Measurements from ENCODE around the gene LRRC32. TPM values are rescaled to one million over a fixed set of nuclear protein-coding genes. Genes with fewer than 3 reads are reported as not detected.

LRRC32 gene
- total RNA-seq, 1 donor from 2014 or later: 0.26 TPM

GRCh38 chr11:76685831-76686230, 15.3 kb upstream of the LRRC32 start:
- TF ChIP-seq CTCF (IDR thresholded peaks at IDR 0.05; ENCODE audit: insufficient read depth, low read length, severe bottlenecking): no peak
- DNase-seq (ENCODE audit: low read depth) (no peak), FAIRE-seq (no peak)
- H3K36me3 ChIP-seq (ENCODE audit: control insufficient read depth, insufficient read depth, low read length): no peaks in the 10 kb centered on the region
- no peak overlapping the region for H3K4me3 ChIP-seq (ENCODE audit: low read depth, low read length)
- peaks cover 3% of the 10 kb centered on the region for H3K27me3 ChIP-seq (ENCODE audit: control insufficient read depth, insufficient read depth, low read length)

- DNase-seq (ENCODE audit: low read depth) (no peak), FAIRE-seq (no peak)
- Histone ChIP-seq H3K36me3 (ENCODE audit: control insufficient read depth, insufficient read depth, low read length) (no peaks in the 10 kb centered on the region), H3K27me3 (ENCODE audit: control insufficient read depth, insufficient read depth, low read length) (peaks cover 3% of the 10 kb centered on the region), H3K4me3 (ENCODE audit: low read depth, low read length) (no peak overlapping the region)
- TF ChIP-seq CTCF (IDR thresholded peaks at IDR 0.05; ENCODE audit: insufficient read depth, low read length, severe bottlenecking): no peak
Observed at GRCh38 chr11:76685237-76685636, 14.7 kb upstream of the LRRC32 start.

- no peak for FAIRE-seq
- no peaks in the 10 kb centered on the region for H3K36me3 ChIP-seq (ENCODE audit: control insufficient read depth, insufficient read depth, low read length)
- peaks cover 3% of the 10 kb centered on the region for H3K27me3 ChIP-seq (ENCODE audit: control insufficient read depth, insufficient read depth, low read length)
- H3K4me3 ChIP-seq (ENCODE audit: low read depth, low read length): no peak overlapping the region
- TF ChIP-seq CTCF (IDR thresholded peaks at IDR 0.05; ENCODE audit: insufficient read depth, low read length, severe bottlenecking): no peak
- no peak for DNase-seq (ENCODE audit: low read depth)
Observed at GRCh38 chr11:76684516-76684915, 14.0 kb upstream of the LRRC32 start.

- DNase-seq (ENCODE audit: low read depth): no peak
- Histone ChIP-seq H3K36me3 (ENCODE audit: control insufficient read depth, insufficient read depth, low read length) (no peaks in the 10 kb centered on the region), H3K27me3 (ENCODE audit: control insufficient read depth, insufficient read depth, low read length) (peaks cover 3% of the 10 kb centered on the region), H3K4me3 (ENCODE audit: low read depth, low read length) (no peak overlapping the region)
- FAIRE-seq: no peak
- no peak for TF ChIP-seq CTCF (IDR thresholded peaks at IDR 0.05; ENCODE audit: insufficient read depth, low read length, severe bottlenecking)
Observed at GRCh38 chr11:76683161-76684095, 12.9 kb upstream of the LRRC32 start.

GRCh38 chr11:76682684-76683083, 12.1 kb upstream of the LRRC32 start:
- FAIRE-seq: no peak

More at GRCh38 chr11:76682684-76683083, 12.1 kb upstream of the LRRC32 start:
- no peak for DNase-seq (ENCODE audit: low read depth)
- Histone ChIP-seq H3K27me3 (ENCODE audit: control insufficient read depth, insufficient read depth, low read length) (peaks cover 3% of the 10 kb centered on the region), H3K4me3 (ENCODE audit: low read depth, low read length) (no peak overlapping the region), H3K36me3 (ENCODE audit: control insufficient read depth, insufficient read depth, low read length) (no peaks in the 10 kb centered on the region)
- TF ChIP-seq CTCF (IDR thresholded peaks at IDR 0.05; ENCODE audit: insufficient read depth, low read length, severe bottlenecking): no peak
